Middle frontal gyrus (tissue), 1 donor: ENCODE data around the gene FAM124B.

Source experiments
- DNase-seq: peaks from one replicate; pipeline ENCODE4 v3.0.0-alpha.2; 2015; ENCODE audit warnings: low spot score; ENCODE audit errors: extremely low spot score

Gene FAM124B

DNA sequence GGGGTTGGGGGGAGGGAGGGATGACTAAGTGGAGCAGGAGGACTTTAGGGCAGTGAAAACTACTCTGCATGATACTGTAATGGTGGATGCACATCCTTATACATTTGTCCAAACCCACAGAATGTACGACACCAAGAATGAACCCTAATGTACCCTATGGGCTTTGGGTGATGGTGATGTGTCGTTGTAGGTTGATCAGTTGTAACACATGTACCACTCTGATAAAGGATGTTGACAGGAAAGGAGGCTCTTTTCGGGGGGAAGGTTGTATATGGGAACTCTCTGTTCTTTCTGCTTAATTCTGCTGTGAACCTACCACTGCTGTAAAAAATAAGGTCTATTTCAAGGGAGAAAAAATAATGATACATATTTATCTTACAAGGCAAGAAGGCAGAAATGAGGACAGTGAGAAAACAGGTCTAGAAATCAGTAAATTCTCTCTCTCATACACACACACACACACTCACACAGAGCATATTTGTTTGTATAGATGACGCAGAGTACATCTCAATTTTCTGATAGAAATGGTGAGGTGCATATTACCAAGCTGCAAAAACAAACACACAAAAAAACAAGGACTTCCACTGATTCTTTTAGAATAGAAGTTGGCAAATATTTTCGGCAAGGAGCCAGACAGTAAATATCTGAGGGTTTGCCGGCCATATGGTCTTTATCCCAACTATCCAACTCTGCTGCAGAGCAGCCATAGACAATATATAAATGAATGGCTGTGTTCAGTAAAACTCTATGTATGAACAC lies 20.2 kb downstream of the FAM124B start:
- DNase-seq: no peak

DNA sequence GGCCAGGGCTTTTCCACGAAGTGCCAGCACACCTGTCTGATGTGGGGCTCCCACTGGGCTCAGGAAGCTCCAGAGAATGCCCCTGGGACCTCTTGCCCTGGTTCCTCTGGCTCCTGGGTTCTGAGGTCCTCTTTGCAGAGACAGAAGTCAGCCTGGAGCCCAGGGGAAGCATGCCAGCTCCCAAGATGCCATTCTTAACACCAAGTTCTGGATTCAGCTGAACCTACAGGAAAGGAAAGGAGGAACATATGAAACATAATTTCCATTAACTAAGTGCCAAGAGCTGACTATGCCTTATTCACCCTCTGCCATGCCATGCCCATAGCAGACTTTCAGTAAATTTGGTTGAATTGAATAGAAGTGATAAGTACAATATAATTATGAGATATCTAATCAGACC lies 21.9 kb downstream of the FAM124B start:
- DNase-seq: no peak

DNA sequence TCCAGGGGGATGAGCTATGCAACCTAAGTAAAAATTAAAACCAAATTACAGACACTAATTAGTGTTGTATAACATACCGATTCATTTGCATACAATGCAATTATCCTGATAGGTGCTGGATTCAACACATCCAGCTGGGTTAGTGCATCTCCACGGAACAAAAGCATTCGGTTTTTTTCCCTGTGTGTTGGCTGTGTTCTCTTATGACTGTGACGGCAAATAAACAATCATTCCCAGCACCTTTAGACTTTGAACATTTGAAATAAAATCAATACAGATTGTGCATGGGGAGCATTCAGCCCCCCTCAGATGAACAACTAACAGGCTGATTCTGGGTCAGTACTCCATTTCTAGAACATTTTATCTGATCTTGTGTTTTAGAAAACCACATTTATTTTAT lies 22.7 kb downstream of the FAM124B start:
- no peak for DNase-seq

DNA sequence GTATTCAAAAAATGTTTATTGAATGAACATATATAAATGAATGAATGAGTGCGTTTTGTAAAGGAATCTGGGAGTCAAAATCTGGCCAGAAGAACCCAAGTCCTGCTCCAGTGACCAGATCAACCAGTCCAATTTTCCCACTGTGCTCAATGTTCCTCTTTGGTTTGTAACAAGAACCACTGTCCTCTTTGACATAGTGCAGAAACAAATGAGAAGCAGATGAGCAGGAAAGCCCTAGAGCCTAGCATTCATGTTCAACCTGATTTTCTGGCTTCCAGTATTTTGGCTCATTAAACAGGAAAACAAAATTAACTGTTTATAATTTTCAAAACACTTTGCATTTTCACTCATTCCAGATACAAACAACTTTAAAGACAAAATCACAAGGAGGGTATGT lies 23.2 kb downstream of the FAM124B start:
- DNase-seq: no peak

DNA sequence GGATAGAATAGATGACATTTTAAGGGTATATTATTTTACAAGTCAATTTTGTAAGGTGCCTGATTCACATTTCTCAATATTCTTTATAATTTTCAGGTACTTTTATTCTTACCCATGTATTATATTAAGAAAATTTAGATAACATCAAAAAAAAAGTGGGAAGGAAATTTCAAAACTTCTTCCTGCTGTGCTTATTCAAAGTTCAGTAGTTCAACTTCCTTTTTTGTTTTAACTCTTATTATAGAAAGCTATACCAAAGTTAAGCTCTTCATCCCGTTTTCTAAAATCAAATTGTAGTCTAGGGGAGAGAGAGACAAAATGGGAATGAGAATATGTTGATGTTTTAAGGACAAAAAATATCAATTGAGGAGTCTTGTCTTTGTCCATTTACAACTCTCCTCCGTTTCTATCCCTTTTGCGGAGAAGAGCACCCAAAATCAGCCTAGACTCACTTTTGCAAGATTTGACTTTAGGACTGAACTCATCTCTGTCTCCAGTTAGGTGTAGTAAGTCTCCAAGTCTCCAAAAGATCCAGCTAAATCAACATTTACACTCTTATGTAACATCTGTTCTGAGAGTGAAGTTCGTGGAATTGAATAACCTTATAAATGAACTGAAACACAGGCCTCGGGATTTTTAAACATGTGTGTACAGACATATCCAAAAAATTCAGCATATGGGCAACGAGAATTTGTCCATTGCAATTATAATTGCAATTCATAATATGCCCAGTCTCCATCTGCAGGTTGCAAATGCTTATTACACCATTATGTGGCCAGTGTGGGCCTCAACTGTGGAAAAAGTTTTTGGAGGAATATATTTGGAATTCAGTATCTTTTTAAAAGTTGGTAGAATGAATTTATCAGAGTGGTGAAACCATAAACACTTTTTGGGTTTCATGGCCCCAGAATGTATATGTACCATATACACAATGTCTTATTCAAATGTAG lies 23.9 kb downstream of the FAM124B start:
- DNase-seq: no peak

DNA sequence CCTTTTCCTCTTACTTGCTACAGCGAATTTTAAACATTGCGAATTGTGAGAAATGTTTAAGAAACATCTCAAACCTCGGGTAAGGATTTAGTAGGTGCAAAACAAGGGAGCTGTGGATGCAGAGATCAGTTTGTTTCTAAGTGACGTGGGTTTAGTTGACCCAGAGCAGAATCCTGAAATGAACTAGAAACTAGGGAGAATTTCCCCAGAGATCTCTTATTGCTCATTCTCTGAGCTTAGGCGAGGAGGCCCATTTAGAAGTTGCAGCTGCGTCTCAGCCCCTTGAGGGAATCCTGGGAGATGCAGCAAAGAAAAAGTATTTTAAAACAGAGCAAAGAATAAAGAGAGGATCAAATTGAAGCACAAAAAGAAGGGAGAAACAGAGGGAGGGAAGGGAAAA lies 29.3 kb downstream of the FAM124B start:
- no peak for DNase-seq

DNA sequence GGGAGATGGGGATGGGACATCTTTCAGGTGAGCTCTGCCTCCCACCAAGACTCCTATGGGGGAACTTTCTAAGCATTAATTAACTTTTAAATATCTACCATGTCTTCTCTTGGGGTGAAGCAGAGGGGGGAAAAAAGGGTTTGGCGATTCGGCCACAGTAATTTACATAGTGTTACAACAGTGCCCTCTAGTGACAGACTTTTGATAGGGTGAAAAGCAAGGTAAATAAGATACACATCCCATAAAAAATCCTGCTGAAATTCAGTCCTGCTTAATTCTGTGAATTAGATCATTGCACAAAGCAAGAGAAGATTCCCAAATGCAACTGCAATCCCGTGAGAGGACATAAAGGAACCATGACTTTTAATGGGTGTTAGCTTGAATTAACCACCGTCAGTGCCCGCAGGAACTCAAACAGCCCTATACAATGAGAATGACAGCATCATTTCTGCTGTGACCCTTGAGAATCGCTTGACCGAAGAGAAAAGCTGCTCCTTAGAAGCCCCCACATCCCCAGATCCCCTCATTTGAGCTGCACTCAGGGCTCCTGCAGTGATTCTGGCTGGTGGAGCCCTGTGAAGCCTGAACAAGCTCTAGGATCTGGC lies 32.8 kb downstream of the FAM124B start:
- no peak for DNase-seq

DNA sequence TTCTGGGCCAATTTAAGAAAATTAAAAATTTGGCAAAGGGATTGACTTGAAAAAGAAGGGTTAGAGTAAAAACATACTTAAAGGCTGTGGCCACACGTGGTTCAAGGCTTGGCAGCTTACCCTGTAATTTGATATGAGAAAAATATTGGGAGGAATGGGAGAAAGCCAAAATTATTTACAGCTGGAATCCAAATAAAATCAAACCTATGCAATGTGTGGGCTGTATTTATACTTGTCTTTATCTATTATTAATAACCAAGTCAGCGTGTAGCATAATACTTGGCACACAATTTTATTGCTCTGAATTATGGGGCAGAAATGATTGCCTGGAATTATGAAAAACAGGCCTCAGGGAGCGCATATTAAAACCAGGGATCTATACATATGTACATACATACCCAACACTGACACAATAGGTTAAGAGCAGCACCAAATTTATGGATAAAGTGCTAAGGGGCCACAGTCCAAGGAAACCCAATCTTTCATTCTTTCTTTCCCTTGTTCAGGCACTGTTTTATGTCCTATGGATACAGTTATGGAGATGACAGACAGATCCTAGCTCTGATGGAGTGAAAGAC lies 35.6 kb downstream of the FAM124B start:
- no peak for DNase-seq

DNA sequence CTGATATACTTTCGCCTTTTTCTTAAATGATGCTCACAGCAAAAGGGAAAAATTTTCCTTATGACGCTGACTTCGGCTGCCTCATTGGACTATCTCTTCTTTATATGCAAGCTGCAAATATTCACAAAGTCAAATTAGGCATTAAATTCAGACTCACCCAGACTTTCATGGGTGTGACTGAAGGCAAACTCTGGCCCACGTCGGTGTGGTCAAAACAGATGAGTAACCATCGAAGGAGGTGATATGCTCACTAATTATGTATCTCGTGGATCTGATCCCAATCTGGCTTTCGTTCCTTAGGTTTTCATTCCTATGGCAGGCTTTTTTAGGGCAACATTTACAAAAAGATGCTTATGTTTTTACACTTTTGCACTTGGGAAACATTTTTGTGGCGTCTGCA lies 36.6 kb downstream of the FAM124B start:
- DNase-seq: no peak

DNA sequence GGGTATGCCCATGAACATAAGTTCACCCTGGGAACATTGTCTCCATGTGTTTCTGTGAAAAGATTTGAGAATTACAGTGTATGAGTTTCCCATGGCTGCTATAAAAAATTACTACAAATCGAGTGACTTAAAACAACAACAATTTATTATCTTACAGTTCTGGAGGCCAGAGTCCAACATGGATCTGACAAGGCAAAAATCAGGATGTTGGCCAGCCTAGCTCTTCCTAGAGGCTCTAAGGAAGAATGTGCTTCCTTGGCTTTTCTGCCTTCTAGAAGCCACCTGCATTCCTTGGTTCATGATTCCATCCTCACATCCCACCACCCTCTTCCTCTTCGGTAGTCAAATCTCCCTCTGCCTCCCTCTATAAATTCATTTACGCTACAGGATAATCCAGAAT lies 38.6 kb downstream of the FAM124B start:
- no peak for DNase-seq

DNA sequence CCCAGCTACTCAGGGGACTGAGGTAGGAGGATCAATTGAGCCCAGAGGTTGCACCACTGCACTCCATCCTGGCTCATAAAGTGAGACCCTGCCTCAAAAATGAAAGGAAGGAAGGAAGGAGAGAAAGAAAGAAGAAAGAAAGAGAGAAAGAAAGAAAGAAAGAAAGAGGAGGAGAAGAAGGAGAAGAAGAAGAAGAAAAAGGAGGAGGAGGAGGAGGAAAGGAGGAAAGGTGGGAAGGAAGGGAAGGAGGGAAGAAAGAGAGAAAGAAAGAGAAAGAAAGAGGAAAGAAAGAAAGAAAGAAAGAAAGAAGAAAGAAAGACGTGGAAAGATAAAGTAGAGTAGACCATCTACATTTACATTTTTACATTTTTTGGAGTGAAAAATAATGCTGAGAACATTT lies 39.8 kb downstream of the FAM124B start:
- no peak for DNase-seq

DNA sequence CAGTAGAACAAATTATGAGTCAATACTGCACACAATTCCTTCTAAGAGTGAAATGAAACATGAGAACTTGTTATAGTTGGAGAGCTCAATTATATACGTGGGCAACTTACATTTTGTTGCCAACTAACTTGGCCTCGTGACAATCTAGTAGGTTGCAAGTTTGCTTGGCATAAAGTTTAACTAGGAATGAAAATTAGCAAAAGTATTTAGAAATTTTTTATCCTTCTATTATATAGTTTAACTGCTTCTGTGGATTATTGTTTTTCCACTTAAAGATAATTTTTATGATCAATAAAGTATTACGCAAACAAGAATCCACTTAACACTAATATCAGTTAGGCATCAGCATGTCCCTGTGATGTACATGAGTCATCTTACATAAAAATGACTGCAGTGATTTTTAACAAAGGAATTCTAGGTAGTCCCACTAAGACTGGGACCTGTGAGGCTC lies 41.1 kb downstream of the FAM124B start:
- no peak for DNase-seq

DNA sequence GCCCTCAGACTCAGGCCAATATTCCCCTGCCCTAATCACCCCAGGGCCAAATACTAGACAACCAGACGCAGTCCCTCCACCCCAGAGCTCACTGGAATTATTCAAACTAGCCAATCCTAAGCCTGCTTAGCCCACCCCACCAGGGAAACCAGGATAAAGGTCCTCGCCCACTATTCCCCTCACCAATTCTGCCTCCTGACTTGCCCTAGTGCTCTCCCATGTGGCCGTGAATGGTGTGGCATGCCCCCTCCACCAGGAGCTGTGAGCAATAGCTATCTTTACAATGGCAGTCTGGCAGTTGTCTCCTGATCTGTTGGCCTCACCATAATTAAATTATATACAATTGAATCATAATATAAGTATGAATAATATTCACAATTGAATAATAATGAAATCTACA lies 42.3 kb downstream of the FAM124B start:
- DNase-seq: no peak

DNA sequence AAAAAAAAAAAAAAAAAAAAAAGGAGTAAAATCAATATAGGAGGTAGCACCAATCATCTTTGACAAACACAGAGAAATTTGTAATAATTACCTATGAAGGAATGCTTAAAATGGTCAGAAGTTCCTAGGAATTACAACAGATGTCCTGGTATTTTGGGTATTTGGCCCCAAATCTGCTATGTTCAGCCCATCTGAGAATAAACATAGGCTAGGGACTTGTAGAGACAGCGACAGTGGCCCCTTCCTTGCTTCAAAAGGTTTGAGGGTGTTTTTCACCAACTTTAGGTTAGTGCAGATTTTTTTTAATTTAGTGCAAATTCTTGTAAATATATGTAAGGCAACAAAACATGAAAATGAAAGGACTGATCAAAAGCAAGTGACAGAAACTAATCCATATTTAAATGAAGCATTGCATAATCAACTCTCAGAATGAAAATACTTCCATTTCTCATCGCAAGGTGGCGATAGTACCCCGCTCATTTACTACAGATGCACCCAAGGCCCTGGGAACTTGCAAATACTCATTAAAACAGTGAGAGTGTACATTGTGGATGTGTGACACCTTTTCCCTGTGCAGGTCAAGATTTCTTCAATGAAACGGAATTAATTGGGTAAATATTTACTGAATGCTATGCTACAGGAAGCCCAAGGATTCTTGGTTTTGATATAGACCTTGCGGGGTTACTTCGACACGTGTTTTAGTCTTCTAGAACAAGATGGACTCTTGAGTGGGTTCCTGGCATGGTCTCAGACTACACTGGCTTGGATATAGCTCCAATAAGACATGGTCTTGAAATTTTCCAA lies 44.6 kb downstream of the FAM124B start:
- DNase-seq: no peak

DNA sequence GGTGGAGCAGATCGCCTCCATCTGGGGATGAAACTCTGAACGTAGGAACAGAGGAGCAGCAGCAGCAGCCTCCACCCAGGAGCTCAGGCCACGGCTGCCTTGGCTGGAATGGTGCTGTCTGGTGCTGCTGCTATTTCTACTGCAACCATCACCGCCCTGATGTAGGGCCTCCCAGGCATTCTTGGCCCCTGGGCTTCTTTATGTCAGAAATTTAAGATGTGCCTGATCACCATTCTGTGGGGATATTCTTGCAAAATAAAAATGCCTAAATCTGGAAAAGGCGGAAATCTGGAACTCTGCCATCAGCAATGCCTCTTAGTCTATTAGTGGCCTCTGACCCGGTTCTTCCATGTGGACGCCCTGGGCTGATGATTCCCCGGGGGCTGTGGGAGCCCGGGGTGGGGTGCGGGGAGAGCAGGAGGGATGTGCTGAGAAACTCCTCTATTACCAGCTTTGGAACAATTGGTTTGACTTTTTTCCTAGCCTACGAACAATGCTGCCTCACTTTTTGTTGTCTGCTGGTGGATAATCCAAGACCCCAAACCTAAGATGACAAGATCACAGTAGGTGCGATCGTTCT lies 47.2 kb downstream of the FAM124B start:
- DNase-seq: no peak

DNA sequence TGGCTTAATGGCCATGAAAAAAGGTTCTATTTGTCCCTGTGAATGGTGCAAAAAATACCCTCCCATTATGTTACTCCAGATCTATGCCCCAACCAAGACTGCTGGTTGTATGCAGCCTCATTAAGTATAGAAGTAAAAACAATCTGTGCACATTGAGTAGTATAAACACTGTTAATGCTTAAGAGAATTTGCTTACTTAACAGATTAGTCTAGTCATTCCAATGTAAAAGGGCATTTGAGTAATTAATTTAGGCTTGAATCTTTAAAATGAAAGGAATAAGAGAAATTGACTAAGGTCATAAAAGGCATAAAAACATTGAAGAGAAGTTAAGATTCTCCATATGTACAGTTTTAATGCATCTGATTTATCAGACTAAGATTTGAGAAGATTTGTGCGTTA lies 51.2 kb downstream of the FAM124B start:
- DNase-seq: no peak

DNA sequence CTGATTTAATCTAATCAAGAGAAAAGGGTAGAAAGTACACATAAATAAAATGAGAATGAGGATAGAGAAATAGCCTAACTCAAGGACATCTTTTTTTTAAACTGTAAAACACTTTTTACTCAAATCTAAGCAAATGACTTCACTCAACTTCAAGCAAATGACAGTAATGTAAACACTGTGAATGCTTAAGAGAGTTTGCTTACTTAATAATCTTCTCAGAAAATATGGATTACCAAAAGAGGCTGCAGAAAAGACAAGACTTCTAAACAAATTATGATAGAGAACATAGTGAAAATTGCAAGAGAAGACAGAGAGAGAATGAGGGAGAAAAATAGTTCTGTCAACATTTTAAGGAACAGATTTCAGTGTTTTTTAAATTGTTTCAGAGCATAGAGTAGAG lies 52.5 kb downstream of the FAM124B start:
- DNase-seq: no peak

DNA sequence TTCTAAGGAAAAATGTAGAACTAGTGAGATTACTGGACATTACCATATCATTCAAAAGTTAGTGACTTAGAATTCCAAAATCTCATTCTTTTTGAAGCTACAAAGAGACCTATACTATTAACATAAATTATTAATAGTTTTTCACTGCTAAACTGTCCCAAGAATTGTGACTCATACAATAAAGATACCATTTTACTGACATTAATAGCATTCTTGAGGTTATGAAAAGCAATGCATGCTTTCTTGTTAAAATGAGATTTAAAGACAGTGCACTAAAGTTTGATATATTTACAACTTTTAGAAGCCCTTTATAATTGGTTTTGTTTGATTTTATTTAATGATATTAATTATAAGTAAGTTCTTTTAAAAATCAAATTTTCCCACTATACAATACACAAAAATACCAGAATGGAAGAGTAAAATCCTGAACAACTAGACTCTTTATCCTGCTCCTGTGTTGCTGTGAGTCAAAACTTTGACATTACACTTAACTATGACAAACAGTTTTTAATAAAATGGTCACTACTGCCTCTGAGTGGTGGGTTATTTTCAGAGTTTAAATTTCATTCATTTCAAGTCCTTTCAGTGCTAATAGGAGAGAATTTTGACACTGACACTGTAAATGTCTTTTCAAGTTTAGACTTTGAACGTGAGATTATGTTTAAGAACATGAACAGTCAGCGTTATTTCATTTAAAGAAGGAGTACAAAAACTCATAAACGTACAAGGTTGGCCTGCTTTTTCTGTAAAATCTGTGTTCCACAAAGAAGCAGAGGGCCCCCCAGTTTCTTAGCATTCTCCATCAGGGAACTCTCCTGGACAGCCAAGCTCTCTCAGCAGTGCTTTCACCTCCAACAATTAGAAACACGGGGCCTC lies 54.5 kb downstream of the FAM124B start:
- no peak for DNase-seq

DNA sequence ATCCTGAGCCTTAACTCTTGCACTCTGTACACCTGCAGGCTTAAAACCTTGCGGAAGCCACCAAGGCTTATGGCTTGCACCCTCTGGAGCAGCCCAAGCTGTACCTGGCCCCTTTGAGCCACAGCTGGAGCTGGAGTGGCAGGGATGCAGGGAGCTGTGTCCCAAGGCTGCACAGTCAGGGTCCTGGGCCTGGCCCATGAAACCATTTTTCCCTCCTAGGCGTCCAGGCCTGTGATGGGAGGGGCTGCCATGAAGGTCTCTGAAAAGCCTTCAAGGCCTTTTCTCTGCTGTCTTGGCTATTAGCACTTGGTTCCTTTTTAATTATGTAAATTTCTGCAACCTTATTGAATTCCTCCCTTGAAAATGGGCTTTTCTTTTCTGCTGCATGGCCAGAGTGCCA lies 56.4 kb downstream of the FAM124B start:
- no peak for DNase-seq

DNA sequence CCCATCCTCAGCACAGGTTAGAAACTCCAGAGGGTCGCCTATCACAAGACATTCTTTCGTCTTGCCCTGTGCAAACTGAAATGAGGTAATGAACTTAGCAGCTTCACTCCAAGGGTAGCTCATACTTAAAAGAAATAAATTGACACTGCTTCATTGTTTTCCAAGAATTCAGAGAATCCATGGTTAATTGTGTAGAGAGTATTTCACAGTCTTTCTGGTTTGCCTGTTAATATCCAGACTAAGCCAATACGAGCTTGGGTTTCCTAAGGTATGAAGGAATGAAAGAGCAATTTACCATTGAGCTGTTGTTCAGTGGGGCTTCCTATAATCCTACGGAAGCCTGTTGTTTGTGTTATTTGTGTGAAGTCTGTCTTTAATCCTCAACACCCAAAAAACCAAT lies 58.7 kb downstream of the FAM124B start:
- DNase-seq: no peak
